OCI-LY7 (cell line): ENCODE measurements around the gene JPH3. TPM values are rescaled to one million over a fixed set of nuclear protein-coding genes. Genes with fewer than 3 reads are reported as not detected.

Source experiments
- BruUV-seq: library from RNA; stranded (reverse); fragments of 400-500 nt; replicated peaks from 2 replicates; lab custom pipeline; 2021; lab: Mats Ljungman, UMichigan
- CTCF ChIA-PET: fragments of 300-600 bp; sonication (Branson Sonifier 250); formaldehyde crosslinking; loops from one replicate; lab custom pipeline; 2022; ENCODE audit warnings: antibody characterized with exemption; ENCODE audit not compliant: unreplicated experiment; lab: Charles Lee
- POLR2A ChIA-PET: fragments of 300-600 bp; sonication (Branson Sonifier 250); formaldehyde crosslinking; loops from one replicate; lab custom pipeline; 2022; ENCODE audit warnings: antibody characterized with exemption; lab: Charles Lee
- DNase-seq: peaks from one replicate; pipeline ENCODE4 v3.0.0-alpha.2; 2015; ENCODE audit warnings: low spot score
- H2AFZ ChIP-seq: fragments of 200-600 bp; sonication (generic), shearing (Covaris generic); 2 replicates; pipeline ENCODE4 v1.6.1; 2014; ENCODE audit warnings: mild to moderate bottlenecking, antibody characterized with exemption, low read length, moderate library complexity
- H3K27ac ChIP-seq: fragments of 200-600 bp; sonication (generic); 2 replicates; pipeline ENCODE4 v1.5.1; 2014; ENCODE audit warnings: mixed run types, low read depth, mild to moderate bottlenecking, moderate library complexity, low read length, inconsistent platforms; ENCODE audit not compliant: poor library complexity, severe bottlenecking
- H3K36me3 ChIP-seq: fragments of 200-600 bp; sonication (generic); 2 replicates; pipeline ENCODE4 v1.6.1; 2014; ENCODE audit warnings: mild to moderate bottlenecking, antibody characterized with exemption, low read length, moderate library complexity, mixed read lengths; ENCODE audit not compliant: insufficient read depth
- H3K4me1 ChIP-seq: fragments of 200-600 bp; sonication (generic); 2 replicates; pipeline ENCODE4 v1.5.1; 2014; ENCODE audit warnings: mild to moderate bottlenecking, low read length; ENCODE audit not compliant: insufficient read depth, poor library complexity, severe bottlenecking
- H3K4me2 ChIP-seq: fragments of 200-600 bp; sonication (generic); 2 replicates; pipeline ENCODE4 v1.6.1; 2014; ENCODE audit warnings: mild to moderate bottlenecking, low read length
- H3K4me3 ChIP-seq: fragments of 200-600 bp; sonication (generic); 2 replicates; pipeline ENCODE4 v1.5.1; 2014; ENCODE audit warnings: mild to moderate bottlenecking, low read depth, low read length; ENCODE audit not compliant: poor library complexity, severe bottlenecking
- H3K79me2 ChIP-seq: fragments of 200-600 bp; sonication (generic); 2 replicates; pipeline ENCODE4 v1.6.1; 2016; ENCODE audit warnings: low read depth, mild to moderate bottlenecking, low read length, moderate library complexity, mixed read lengths; ENCODE audit not compliant: insufficient read depth
- H3K9me2 ChIP-seq: fragments of 200-600 bp; sonication (generic); 2 replicates; pipeline ENCODE4 v1.6.1; 2016; ENCODE audit warnings: mild to moderate bottlenecking, low read length, mixed read lengths; ENCODE audit not compliant: insufficient read depth
- H3K9me3 ChIP-seq: fragments of 200-600 bp; sonication (generic); 2 replicates; pipeline ENCODE4 v1.6.1; 2014; ENCODE audit warnings: mild to moderate bottlenecking, mixed run types, low read length, mixed read lengths
- H4K20me1 ChIP-seq: fragments of 200-600 bp; sonication (generic); 2 replicates; pipeline ENCODE4 v1.6.1; 2014; ENCODE audit warnings: mild to moderate bottlenecking, antibody characterized with exemption, low read length, moderate library complexity, mixed read lengths; ENCODE audit not compliant: insufficient read depth
- EZH2phosphoT487 ChIP-seq: fragments of 200-600 bp; sonication (generic); IDR thresholded peaks from 2 replicates; pipeline ENCODE4 v1.6.1; 2018; ENCODE audit warnings: low read depth, borderline replicate concordance, mild to moderate bottlenecking, mixed run types, antibody characterized with exemption, low read length, moderate library complexity, mixed read lengths
- intact Hi-C: fragments of 100-400 bp; cut with micrococcal nuclease; formaldehyde crosslinking; loops from one replicate; pipeline ENCODE4 v1.10.0; 2022; ENCODE audit not compliant: unreplicated experiment
- total RNA-seq, 2 experiments: library from RNA; depleted of rRNA in 1 of 2; stranded (reverse); fragments of >200 nt in 1 of 2; shearing (Covaris generic) in 1 of 2; gene quantifications; 2 replicates each; pipeline ENCODE4 v1.2.3, GENCODE V29; 2014 to 2022
- TF ChIP-seq, protein P1 (sequence below): fragments of 200-600 bp; sonication (generic); conservative IDR thresholded peaks from 2 replicates; pipeline ENCODE4 v1.5.1; 2014; ENCODE audit warnings: mild to moderate bottlenecking, antibody characterized with exemption, low read length, moderate library complexity, mixed read lengths

JPH3 gene
- total RNA-seq, 2 experiments from 2014 or later: not detected

DNA sequence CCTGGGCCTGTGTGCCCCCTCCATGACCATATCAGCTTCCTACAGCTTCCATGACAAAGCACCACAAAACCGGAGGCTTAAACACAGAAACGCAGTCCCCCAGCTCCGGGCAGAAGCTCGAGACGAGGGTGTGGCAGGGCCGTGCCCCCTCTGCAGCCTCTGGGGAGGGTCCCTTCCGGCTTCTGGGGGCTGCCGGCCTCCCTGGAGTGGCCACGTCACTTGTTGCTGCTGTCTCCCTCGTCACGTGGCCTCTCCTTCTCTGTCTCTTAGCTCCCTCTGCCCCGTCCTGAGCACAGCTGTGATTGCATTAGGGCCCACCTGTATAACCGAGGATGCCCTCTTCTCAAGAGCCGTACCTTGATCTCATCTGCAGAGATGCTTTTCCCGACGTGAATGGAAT, 64.6 kb downstream of the JPH3 start:
- H3K4me2 ChIP-seq: no peak overlapping the region
- TF ChIP-seq, protein P1, sequence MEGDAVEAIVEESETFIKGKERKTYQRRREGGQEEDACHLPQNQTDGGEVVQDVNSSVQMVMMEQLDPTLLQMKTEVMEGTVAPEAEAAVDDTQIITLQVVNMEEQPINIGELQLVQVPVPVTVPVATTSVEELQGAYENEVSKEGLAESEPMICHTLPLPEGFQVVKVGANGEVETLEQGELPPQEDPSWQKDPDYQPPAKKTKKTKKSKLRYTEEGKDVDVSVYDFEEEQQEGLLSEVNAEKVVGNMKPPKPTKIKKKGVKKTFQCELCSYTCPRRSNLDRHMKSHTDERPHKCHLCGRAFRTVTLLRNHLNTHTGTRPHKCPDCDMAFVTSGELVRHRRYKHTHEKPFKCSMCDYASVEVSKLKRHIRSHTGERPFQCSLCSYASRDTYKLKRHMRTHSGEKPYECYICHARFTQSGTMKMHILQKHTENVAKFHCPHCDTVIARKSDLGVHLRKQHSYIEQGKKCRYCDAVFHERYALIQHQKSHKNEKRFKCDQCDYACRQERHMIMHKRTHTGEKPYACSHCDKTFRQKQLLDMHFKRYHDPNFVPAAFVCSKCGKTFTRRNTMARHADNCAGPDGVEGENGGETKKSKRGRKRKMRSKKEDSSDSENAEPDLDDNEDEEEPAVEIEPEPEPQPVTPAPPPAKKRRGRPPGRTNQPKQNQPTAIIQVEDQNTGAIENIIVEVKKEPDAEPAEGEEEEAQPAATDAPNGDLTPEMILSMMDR: no peak
- BruUV-seq: no TSS peak
- H3K36me3 ChIP-seq: no peaks in the 10 kb centered on the region
- H3K79me2 ChIP-seq: no peaks in the 10 kb centered on the region
- intact Hi-C loops: no loop called here
- no peaks in the 10 kb centered on the region for H3K9me2 ChIP-seq
- ChIA-PET CTCF (no interaction called here), POLR2A (interaction anchor here (0.6 kb wide), 2 partner anchors 818 to 1145 kb away, joined by 3 read pairs; no protein-coding TSS in a partner anchor)
- no peak for DNase-seq
- no peaks in the 10 kb centered on the region for H3K9me3 ChIP-seq
- no peaks in the 10 kb centered on the region for H3K4me1 ChIP-seq
- H3K27ac ChIP-seq: no peak overlapping the region
- no peak overlapping the region for H2AFZ ChIP-seq
- H3K4me3 ChIP-seq: no peak overlapping the region
- H4K20me1 ChIP-seq: no peaks in the 10 kb centered on the region

DNA sequence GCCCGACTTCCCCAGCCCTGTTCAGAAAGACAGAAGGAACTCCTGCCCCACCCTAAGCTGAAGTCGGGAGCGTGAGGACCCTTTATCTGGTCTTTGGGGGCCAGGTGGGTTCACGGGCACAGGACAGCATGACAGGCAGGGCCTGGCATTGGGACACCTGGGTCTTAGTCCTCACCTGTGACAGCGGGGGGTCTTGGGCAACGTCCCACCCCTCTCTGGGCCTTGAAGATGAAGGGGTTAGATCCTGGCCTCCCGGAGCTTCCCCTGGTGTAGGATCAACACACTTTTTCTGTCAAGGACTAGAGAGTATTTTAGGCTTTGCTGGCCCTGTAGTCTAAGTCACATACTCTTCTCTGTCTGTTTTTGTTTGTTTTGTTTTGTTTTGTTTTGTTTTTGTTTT, 65.1 kb downstream of the JPH3 start:
- no peaks in the 10 kb centered on the region for H3K9me2 ChIP-seq
- no peak overlapping the region for H3K4me3 ChIP-seq
- CTCF ChIA-PET: no interaction called here
- no peaks in the 10 kb centered on the region for H3K9me3 ChIP-seq
- no peaks in the 10 kb centered on the region for H3K79me2 ChIP-seq
- POLR2A ChIA-PET: interaction anchor here (0.6 to 1.2 kb wide), 3 partner anchors 31 to 1145 kb away, joined by 3 read pairs; no protein-coding TSS in a partner anchor
- no peak for DNase-seq
- BruUV-seq: no TSS peak
- intact Hi-C loops: no loop called here
- H4K20me1 ChIP-seq: no peaks in the 10 kb centered on the region
- H3K4me2 ChIP-seq: no peak overlapping the region
- H3K27ac ChIP-seq: no peak overlapping the region
- no peaks in the 10 kb centered on the region for H3K36me3 ChIP-seq
- no peak overlapping the region for H2AFZ ChIP-seq
- no peaks in the 10 kb centered on the region for H3K4me1 ChIP-seq
- TF ChIP-seq EZH2phosphoT487: no peak
- TF ChIP-seq, protein P1: no peak

DNA sequence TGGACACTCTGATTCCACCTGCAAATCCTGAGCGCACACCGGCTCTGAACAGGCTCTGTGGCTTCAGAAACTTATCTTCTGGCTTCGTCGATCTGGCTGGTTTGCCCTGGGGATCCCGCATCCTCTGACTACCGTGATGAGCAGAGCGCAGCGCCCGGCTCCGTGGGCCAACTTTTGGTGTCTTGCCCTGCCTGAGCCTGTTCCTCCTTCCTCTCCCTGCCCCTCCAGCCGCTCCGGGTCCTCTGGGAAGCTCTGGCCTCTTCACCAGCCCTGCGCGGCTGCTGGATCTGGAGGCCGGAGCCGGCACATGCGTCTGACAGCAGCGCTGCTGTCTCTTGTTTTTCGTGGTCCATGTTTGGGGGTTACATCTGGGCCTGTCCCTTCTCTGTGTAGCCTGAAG, 65.6 kb downstream of the JPH3 start:
- DNase-seq: no peak

More for the DNA sequence above, 65.6 kb downstream of the JPH3 start:
- Histone ChIP-seq H3K36me3 (no peaks in the 10 kb centered on the region), H3K4me1 (no peaks in the 10 kb centered on the region), H3K9me2 (no peaks in the 10 kb centered on the region), H3K4me2 (no peak overlapping the region), H3K9me3 (no peaks in the 10 kb centered on the region), H3K27ac (no peak overlapping the region), H3K4me3 (no peak overlapping the region), H4K20me1 (no peaks in the 10 kb centered on the region), H2AFZ (no peak overlapping the region), H3K79me2 (no peaks in the 10 kb centered on the region)
- intact Hi-C loops: no loop called here
- TF ChIP-seq, protein P1: no peak
- no peak for TF ChIP-seq EZH2phosphoT487
- no TSS peak for BruUV-seq
- CTCF ChIA-PET: no interaction called here
- POLR2A ChIA-PET: interaction anchor here (1.2 kb wide), 1 partner anchor 32 kb away, joined by 3 read pairs; no protein-coding TSS in a partner anchor
